ENCODE data around the gene HAGH.

Gene HAGH

DNA sequence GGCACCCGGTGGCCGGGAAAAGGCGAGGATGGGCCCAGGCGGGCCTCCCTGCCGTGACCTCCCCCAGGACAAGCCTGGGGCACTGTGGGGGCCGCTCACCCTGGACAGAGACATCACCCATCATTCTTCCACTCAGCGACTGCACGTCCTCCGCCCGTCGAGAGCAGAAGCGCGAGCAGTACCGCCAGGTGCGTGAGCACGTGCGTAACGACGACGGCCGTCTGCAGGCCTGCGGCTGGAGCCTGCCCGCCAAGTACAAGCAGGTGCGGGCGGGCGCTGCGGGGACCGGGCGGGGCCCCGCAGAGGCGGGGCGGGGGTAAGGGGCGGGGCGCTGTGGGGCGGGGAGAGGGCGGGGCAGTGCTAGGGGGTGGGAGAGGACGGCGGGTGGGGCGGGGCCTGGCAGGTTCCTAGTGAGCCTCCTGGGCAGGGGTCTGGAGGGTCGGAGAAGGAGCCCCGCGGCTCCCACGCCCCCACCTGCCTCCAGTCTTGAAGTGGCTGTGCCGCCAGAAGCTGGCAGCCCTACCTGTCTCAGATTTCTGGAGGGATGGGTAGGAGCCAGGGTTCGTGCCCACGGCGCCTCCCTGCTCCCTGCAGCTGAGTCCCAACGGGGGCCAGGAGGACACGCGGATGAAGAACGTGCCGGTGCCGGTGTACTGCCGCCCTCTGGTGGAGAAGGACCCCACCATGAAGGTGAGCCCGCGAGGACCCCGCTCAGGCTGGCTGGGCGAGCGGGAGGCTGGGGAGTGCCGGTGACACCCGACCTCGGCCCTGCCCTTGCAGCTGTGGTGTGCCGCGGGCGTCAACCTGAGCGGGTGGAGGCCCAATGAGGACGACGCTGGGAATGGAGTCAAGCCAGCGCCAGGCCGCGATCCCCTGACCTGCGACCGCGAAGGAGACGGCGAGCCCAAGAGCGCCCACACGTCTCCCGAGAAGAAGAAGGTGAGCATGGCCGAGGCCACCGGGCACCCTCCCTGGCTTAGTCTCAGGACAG is 62.8 kb downstream of the HAGH start:
- DNase-seq (ENCODE audit: low spot score) (no peak), FAIRE-seq (no peak)

DNA sequence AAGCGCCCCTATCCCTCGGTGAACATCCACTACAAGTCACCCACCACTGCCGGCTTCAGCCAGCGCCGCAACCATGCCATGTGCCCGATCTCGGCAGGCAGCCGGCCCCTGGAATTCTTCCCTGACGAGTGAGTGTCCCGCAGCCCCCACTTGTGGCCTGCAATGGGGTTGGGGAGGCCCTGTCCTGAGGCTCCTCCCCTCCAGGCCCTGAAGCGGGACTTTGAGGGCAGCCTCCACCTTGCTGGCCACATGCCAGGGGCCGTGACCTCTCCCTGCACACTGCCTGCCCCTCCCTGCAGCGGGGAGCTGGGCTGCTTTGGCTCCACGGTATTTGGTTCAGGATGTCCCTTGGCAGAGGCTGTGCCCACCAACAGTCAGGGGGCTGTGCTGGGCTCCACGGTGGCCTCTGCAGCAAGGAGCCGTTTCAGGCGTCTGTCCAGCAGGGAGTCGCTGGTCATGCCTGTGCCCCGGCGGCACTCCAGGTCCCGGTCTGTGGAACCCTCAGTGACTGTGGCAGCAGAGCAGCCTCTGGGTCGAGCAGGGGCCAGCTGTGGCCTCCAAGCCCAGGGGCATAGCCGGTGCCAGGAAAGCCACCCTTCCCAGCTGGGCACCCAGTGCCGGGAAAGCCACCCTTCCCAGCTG is 63.6 kb downstream of the HAGH start:
- FAIRE-seq (no peak), DNase-seq (ENCODE audit: low spot score) (no peak)

DNA sequence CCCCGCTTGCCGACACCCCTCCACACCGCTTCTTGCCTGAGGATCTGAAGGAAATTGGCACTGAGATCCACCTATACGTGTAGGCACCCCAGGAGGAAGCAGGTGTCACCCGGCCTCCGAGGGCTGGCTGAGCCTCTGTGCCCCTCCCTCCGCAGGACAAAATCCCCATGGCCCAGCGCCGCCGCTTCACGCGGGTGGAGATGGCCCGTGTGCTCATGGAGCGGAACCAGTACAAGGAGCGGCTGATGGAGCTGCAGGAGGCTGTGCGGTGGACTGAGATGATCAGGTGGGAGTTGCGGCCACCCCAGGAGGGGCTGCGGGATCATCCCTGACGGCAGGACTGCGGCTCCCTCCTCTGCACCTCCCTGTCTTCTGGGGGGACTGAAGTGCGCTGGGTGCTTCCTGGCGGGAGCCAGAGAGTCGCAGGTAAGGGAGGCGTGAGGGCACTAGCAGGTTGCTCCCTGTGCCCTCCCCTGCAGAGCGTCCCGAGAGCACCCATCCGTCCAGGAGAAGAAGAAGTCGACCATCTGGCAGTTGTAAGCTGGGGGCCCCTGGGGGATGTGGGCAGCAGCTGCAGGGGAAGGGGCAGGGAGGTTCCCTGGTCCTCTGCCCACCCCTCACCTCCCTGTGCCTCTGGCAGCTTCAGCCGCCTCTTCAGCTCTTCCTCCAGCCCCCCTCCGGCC is 64.3 kb downstream of the HAGH start:
- DNase-seq (ENCODE audit: low spot score) = no peak
- FAIRE-seq = no peak

DNA sequence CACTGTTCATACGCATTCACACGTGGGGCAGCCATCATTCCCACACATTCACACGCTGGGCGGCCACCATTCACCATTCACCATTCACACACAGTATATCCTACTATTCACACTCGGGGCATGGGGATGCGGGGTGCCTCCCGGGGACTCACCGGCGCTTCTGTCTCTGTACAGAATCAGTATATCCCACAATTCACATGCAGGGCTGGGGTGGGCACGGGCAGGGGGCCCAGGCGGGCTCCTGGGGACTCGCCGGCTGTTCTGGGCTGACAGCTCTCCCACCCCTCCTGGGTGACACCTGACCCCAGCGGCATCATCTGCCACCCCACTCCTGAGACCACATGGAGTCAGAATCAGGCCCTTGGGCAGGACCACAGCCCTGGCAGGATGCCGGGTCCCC is 64.9 kb downstream of the HAGH start:
- DNase-seq (ENCODE audit: low spot score) (no peak), FAIRE-seq (no peak)

DNA sequence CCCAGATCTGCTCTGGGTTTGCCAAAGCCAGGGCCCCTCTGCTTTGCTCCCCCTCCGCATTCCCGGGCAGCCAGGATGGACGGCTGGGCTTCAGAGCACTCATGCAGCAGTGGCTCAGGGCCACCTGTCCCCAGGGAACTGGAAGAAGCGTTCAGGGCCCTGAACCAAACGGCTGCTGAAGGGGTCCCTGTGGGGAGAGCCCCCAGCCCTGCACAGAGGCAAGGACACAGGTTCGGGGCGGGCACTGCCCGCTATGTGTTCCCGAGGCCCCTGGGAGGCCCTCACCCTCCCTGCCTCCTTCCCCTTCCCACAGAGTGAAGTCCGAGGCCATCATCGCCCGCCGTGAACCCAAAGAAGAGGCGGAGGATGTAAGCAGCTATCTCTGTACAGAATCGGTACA is 65.7 kb downstream of the HAGH start:
- DNase-seq (ENCODE audit: low spot score) = no peak
- no peak for FAIRE-seq

DNA sequence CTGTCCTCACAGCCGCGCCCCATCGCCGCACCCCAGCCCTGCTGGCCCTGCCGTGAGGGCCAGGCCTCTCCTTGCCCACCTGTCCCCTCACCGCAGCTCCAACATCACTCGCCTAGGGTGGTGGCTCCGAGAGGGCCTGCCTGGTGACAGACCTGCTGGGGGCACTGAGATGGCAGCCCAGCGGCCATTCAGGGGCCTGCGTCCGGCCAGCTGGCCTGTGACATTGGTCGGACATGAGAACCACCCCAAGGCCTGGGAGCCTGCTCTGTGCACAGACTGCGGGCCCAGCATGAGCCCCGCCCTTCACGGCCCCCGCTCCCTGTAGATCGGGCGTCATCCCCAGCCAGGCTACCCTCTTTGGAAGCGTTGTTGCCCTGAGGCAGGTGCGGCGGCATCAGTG is 67.1 kb downstream of the HAGH start:
- DNase-seq (ENCODE audit: low spot score) (no peak), FAIRE-seq (no peak)

DNA sequence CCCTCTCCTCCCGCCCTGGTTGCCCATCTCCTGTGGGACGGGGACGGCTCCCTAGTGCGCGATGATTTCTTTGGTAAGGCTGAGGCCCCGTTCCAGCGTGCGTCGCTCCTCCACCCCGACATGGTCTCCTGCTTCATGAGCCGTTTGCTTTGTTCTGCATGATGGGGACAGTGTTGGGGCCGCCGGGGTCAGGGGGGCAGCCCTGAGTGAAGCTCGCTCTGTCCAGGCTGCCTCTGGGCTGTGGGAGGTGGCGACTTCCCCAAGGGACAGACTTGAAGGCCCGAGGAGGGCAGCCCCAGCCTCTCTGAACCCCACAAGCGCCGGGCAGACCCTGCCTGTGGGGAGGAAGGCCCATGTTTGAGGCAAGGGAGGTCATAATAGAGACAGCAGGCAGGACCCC is 67.7 kb downstream of the HAGH start:
- DNase-seq (ENCODE audit: low spot score) (no peak), FAIRE-seq (no peak)

DNA sequence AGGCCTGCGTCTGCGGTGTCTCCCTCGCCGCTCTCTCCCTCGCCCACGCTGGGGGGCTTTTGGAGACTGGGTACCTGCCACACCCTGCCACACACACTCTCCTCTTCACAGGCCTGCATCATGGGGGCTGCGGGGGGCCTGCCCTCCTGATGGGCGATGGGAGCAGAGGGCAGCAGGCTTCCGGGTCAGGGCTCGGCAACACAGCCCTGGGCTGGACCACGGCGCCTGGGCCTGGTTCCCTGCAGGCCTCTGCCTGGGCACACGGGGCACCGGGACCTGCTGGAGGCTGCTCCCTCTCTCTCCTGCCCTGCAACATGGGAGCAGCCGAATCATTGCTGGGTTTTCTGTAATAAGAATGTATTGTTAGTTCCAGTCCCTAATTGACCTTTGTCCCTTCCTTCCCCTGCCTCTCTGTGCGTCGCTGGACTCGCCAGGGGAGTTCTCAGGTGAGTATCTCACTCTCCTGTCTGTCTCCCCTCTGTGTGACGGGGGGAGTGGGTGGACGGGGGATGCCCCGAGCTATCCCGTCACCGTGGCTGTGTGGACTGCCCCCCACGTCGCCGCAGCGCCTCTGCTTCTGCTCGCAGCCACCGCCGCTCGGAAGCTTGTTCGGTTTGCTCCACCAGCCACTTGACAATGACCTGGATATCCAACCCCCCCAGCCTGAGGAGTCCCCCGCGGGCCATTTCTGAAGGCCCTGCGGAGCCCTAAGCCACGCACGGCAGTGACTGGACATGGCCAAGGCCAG is 68.7 kb downstream of the HAGH start:
- DNase-seq (ENCODE audit: low spot score) = no peak
- FAIRE-seq = no peak
